HG03064 (cell line): ENCODE data around the gene ATP2C1.

Source experiments
- ATAC-seq: cut with Tn5 transposase; IDR thresholded peaks from one replicate; pipeline ENCODE4 v1.9.1; 2021; ENCODE audit warnings: low read depth; ENCODE audit not compliant: unreplicated experiment

ATP2C1 gene

DNA sequence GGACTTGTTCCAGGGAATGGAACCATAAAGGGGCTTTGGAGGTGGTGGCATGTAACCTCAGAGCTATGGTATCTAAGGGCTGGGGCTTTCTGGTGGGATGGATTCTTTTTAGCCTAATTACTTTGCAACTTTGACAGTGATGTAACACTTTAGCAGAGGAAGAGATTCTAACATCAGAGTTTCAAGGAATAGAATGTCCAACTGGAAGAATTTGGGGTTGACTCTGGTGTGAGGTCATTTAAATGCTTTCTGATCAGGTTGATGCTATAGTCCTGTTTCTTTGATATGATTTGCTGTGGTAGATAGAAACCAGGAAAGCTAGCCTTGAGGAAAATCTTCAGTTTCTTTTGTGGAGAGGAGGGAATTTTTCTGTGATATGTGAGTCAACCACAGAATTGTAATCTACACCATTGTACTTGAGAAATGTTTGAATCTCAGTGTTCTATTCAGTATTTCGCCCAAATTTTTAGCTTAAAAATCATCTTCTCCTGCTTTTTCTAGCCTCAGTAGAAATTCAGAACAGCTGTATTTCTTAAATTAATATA, 40.0 kb downstream of the ATP2C1 start:
- no peak for ATAC-seq

DNA sequence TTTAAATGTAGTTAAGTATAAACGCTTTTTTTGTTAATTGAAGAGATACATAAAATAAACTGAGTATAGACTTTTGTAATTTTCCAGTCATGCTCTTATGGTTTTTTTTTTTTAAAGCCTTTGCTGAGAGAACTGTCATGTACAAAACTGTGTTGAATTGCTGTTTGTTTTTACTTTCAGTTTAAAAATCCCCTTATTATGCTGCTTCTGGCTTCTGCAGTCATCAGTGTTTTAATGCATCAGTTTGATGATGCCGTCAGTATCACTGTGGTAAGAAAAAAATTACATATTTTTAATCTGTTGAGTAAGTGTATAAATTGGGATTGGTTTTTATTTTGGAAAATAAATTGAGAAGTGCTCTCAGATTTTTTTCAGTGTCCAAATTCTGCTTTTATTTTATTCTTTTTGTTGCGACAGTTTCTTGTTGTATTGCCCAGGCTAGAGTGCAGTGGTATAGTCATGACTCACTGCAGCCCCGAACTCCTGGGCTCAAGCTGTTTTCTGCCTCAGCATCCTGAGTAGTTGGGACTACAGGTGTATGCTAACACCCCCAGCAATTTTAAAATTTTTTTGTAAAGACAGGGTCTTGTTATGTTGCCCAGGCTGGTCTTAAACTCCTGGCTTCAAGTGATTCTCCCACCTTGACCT, 40.7 kb downstream of the ATP2C1 start:
- ATAC-seq, result no peak

DNA sequence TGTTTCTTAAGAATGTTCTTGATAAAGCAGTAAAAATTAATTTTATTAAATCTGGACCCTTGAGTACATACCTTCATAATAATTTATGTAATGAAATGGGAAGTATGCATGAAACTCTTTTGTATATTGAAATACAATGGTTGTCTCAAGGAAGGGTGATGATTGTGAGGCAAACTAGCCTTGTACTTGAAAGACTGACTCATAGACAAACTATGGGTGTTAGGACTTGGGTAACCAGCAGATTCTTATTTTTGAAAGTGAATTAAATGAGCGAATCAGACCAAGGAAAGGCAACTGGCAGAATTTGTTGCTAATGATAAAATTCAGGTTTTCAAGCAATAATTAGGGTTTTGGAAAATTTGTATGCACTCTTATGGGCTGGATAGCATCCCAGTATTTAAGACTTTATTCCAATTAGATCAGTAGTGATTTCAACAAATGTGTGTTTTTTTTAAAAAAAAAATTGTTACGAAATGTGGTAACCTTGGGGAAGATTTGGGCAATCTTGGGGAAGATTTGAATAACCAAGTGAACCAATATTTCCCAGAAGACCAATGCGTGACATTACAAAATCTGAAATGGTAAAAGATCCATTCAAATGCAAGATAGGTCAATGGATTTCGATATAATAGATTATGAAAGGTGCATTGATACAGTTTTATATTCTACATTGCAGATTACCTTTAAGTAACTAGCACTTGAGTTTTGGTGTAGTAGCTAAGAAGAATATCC, 42.0 kb downstream of the ATP2C1 start:
- ATAC-seq, result no peak

DNA sequence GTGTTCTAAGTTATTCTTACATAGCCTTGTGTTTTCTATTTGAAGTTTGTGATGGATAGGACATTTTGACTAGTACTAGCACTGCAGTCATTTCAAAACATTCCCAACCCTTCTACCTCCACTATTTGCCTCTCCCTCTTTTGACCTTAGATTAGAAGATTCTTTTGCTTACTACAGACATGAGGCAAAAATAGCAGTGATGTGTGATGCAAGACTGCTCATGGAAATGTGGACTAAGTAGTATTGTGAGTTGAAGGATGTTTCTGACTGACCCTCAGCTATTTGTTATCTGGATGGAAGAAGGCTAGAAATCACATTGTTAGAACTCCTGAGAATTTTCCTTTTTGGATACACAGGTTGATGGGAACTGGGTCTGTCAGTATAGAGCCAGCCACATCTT, 45.9 kb downstream of the ATP2C1 start:
- no peak for ATAC-seq

DNA sequence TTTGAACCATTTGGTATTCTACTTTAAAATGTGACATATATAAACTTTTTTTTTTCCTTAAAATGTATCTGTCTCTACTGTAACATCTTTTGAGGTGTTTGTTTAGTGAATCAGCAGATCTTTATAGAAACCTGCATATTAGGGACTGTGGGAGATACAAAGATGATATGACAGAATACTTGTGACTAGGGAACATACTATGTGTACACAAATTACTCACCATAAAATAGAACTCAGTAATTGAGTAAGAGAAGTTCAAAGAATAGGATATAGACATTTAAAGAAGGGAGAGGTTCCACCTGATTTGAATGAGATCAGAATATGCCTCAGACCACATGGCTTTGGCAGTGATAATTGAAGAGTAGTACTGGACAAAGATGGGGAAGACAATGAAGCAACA, 47.9 kb downstream of the ATP2C1 start:
- no peak for ATAC-seq

DNA sequence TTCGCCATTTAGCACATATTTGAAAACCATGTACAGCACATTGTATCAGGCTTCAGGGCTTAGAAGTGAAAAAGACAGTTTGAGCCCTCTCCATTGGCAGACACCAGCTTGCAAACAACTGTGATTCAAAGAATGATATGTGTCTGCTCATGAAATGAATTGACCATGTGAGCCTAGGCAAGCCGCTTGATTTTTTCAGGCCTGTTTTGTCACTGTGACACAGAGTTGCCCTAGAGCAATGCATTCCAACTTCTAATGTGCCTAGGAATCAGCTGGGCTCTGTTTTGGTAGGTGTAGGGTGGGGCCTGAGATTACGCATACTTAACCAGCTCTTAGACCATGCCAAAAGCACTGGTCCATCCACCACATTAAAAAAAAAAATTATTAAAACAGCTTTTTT, 53.0 kb downstream of the ATP2C1 start:
- ATAC-seq, result no peak

DNA sequence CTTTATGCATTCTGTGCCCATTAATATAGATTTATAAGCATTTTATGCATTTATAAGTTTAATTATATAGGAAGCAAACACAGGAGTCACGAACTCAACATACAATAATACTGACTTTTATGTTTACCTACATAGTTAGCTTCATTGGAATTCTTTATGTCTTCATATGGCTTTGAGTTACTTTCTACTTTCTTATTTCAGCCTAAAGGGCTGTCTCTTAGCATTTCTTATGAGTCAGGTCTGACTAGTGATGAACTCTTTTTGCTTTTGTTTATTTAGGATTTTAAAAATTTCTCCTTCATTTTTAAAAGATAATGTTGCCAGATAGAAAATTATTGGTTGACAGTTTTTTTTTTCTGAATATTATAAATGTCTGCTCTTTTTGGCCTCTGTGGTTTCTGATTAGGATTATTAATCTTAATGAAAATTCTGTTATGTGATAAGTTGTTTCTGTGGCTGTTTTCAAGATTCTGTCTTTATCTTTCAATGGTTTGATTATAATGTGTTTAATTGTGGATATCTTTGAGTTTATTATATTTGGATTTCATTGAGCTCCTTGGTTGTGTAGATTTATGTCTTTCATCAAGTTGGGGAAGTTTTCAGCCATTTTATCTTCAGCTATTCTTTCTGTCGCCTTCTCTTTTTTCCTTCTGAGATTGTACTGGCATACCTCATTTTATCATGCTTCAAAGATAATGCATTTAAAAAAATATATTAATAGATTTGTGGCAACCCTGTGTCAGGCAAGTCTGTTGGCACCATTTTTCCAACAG, 54.3 kb downstream of the ATP2C1 start:
- ATAC-seq, result no peak

DNA sequence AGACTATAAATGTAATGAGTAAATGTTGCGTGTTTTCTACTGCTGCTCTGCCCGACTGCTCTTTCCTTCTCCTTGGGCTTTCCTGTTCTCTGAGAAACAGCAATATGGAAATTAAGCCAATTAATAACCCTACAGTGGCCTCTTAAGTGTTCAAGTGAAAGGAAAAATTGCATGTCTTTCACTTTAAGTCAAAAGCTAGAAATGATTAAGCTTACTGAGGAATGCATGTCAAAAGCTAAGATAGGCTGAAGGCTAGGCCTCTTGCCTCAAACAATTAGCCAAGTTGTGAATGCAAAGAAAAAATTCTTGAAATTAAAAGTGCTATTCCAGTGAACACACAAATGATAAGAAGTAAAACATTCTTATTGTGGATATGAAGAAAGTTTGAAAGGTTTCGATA, 55.0 kb downstream of the ATP2C1 start:
- ATAC-seq, result no peak

DNA sequence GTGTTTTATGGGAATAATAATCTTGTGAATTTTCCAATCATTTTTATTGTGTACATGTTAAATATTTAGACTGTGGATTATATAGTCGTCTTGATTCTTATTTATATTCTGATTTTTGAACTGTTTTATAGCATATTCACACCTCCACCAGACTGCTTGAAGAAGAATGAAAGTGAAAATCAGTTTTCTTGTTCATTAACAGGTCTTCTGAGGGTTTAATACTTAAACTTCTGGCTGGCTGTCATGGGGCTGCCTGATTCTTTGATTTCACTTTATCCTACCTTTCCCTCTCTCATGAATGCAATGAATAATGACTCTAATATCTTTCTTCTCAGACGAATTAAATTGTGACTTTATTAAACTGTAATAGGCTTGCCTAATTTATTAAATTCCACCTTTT, 56.2 kb downstream of the ATP2C1 start:
- ATAC-seq, result no peak

DNA sequence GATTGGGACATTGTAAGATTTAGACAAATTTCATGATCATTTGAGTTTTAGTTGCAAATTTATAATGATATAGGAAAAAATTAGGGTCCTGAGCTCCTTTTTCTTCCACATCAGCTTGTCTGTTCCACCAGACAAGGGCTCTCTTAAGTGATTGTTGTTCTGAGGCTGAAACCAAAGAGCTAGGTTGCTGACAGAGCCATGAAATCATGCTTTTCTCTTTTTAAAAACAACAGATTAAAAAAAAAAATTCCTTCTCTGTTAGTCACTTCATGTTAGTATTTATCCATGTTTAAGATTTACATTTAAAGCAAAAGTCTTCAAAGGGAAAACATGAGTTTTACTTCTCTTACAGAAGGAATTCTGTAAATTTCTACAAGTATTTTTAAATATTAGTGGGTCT, 56.8 kb downstream of the ATP2C1 start:
- ATAC-seq, result no peak

DNA sequence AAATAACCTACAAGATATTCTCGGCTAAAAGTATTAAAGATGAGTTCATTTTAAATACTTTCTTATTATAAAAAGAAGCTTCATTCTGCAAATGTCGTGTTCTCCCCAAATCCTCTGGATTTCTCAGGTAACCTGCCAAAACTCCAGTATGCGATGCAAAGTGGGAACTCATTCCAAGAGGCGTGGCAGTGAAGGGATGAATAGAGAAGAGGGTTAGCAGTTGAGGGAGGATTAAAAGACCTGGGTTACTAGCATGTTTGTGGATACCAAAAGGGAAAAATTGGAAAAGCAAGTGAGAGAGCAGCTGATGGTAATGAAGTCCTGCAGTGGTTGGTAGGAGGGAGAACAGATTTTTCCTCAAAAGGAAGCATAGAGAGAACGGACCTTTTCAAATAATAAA, 61.6 kb downstream of the ATP2C1 start:
- ATAC-seq, result no peak

DNA sequence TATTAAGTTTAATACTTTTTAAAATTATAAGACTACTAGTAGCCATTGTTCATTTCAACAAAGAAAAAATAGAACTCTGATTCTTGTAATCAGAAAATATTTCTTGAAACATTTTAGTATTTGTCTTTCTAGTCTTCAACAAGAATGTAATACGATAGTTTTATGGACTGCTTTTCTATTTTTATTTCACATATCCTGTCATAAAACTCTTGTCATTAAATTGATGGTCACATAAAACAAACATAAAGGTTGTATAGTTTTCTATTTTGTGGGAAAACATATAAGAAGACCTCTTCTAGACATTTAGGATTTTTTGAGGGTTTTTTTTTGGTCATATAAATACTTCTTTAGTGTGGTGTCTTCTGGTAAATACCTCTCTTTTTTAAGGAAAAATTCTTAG, 62.4 kb downstream of the ATP2C1 start:
- ATAC-seq, result no peak

DNA sequence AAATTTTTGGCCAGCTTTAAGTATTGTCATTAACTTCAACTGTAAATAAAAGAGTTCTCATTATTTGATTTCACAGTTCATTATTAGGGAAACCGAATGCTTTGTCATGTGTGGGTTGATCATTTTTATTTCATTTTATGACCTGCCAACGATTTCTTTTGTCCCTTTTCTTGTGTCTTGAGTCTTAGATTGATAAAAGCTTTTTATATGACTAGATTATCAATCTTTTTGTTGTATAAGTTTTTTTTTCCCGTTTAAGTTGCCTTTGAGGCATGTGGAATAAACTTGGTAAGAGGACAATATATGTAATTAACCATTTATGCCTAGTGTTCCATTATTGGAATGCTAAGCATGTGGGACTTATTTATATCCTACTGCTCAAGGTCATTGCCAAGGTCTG, 62.8 kb downstream of the ATP2C1 start:
- ATAC-seq, result no peak

DNA sequence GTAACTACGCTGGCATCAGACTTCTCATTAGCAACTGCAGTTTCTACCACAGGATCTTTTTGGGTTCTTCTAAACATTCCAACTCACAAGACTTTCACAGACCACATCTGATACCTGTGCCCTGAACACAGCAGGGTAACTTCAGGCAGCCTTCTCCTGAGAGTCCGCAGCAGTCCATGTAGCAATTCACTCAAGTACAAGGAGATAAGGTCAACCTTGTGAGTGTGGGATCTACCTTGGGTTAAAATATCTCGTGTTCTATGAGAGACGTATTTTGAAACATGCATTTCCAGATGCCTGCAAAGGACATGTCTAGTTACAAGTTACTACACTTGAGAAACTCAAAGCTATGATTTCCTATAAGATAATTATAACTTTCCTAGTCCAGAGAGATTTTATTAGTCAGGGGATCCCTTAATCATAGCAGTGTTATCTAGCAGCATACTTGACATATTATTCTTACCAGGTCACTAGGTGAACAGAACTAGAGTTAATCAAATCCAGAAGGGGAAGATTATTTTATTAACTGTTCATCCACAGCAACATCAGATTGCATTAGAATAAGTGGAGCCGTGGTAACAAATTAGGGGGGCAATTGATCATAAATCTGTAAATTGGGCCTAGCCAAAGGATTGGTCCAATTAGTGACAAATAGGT, 66.4 kb downstream of the ATP2C1 start:
- no peak for ATAC-seq

DNA sequence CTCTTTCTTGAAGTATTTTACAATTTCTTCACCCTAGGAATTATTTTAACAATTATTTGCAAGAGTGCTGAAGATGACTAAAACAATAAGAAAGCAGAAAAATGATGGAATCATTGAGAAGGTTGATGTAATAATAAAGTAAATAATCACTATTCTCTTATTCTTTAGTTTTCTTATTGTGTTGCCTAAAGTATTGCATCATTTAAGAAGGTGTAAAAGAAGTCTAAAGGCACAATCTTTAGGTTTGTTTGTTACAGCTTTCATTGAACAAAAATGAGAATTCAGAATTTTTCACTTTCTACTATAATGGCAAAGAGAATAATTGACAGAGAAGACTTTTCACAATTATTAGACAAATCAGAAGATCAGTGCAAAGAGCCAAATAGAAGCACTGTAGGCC, 67.6 kb downstream of the ATP2C1 start:
- no peak for ATAC-seq

DNA sequence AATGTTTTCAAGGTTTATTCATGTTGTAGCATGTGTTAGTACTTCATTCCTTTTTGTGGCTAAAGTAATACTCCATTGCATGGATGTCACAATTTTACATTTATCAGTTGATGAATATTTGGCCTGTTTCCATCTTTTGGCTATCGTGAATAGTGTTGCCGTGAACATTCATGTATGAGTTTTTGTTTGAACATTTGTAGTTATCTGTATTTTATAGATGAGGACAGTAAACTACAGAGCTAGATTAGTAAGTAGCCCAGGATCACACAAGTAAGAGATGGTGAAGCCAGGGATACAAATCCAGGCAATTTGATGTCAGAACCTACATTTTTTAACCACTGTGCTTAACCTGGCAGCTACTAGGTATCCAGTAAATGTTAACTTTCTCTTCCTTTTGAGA, 69.6 kb downstream of the ATP2C1 start:
- ATAC-seq, result no peak

DNA sequence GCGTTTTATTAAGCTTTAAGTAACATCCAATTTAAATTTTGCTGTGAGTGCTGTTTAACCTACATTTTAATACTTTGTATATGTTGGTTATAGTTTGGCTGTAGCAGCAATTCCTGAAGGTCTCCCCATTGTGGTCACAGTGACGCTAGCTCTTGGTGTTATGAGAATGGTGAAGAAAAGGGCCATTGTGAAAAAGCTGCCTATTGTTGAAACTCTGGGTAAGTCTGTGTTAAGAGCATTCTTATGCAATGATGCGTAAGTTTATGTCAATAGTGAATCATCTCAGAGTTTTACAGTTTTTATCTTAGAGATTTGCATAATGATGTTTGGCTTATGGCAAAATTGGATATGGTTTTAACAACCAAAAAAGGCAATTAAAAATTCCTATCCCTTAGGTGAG, 70.0 kb downstream of the ATP2C1 start:
- ATAC-seq, result no peak

DNA sequence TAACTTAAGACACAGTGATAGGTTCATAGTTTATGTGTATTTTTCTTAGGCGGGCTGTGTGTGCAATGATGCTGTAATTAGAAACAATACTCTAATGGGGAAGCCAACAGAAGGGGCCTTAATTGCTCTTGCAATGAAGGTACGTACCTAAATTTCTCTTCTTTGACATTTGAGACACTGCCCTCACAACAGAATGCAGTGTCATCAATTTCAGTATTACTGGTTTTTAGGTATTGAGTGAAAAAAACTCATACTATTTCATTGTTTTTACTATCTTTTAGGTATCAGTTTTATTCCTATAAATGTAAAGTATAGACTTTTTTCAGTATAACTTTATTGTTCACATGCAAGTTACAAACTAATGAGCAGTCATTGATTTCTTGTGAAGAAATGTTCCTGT, 73.4 kb downstream of the ATP2C1 start:
- ATAC-seq, result no peak

DNA sequence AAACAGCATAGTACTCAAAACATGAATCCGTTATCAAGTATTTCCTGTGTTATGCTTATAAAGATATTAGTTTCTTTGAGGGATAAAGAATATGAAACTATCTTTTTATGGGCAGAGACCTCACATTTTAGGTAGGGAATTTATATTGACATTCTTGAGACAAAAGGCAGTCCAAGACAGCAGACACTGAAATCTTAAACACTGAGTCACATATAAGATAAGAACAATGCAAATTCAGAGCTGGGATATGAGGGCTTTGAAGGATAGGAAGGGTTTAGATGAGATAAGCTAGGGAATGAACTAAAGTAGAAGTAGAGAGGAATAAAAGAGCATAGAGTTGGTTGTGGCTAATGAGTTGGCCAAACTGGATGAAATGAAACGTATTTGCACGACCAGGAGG, 74.3 kb downstream of the ATP2C1 start:
- ATAC-seq, result no peak

DNA sequence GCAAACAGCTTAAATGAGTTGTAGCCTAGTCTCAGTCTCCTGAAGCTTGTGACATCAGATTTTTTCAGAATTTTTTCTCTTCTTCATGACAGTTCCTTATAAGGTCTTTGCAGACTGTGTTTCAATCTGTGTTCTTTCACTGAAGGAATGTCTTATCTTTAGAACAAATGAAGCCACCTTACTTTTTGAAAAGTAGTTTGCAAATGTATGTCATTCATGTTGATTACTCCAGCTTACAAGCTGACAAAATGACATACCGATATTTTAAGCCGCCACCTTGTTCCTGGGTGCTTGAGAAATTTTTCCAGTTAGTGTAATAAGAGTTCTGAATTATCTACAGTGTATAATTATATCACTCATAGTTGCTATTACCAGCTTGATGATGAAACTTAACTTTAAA, 75.7 kb downstream of the ATP2C1 start:
- no peak for ATAC-seq

DNA sequence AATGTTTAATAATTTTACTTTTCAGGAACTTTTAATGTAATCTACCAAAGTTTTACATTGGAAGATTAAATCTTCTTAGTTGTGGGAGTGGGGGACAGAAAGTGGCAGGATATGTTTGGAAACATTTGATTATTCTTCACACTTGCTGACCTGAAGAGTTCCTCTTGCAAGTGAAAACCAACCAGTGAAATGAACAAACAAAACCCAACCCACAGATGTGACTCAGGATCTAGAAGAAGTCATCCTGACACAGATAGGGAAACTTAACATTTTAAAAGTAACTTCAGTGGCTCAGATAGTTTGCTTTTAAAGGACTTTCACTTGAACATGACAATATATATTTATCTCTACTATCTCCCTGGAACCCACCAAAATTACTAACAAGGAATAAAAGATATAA, 77.3 kb downstream of the ATP2C1 start:
- ATAC-seq, result no peak
